K562 (cell line): ENCODE results near the gene NME7. TPM values are rescaled to one million over a fixed set of nuclear protein-coding genes. Genes with fewer than 3 reads are reported as not detected.

Experiments
- ARID1B ChIP-seq: fragments of 450-650 bp; IDR thresholded peaks from 2 replicates; pipeline ENCODE4 v1.6.1; 2016; ENCODE audit warnings: antibody characterized with exemption, mild to moderate bottlenecking, inconsistent platforms
- CUX1 ChIP-seq: fragments of 200-800 bp; sonication (Bioruptor generic); IDR thresholded peaks from 2 replicates; pipeline ENCODE4 v1.6.1; 2016; ENCODE audit warnings: missing genetic modification characterization, missing compliant biosample characterization
- CXXC5 ChIP-seq: fragments of 250-450 bp; sonication (Bioruptor Pico); IDR thresholded peaks from 2 replicates; pipeline ENCODE4 v1.8.0; 2022; ENCODE audit warnings: inconsistent platforms, mild to moderate bottlenecking, moderate library complexity
- ETV1 ChIP-seq: fragments of 450-650 bp; conservative IDR thresholded peaks from 2 replicates; pipeline ENCODE4 v1.6.1; 2016; ENCODE audit warnings: missing genetic modification characterization, control low read depth, low read depth, missing compliant biosample characterization
- HDAC3 ChIP-seq: fragments of 450-650 bp; IDR thresholded peaks from 2 replicates; pipeline ENCODE4 v1.6.1; 2018; ENCODE audit warnings: borderline replicate concordance, mild to moderate bottlenecking, moderate library complexity; ENCODE audit not compliant: partially characterized antibody
- MAX ChIP-seq: sonication (generic); formaldehyde crosslinking; IDR thresholded peaks from 2 replicates; pipeline ENCODE4 v1.9.0; 2022; ENCODE audit warnings: mild to moderate bottlenecking, missing genetic modification reagents
- NR2C1 ChIP-seq, 2 experiments: fragments of 450-650 bp; IDR thresholded peaks; 2 replicates each; pipeline ENCODE4 v1.6.1; 2017; ENCODE audit warnings: mild to moderate bottlenecking in 2 of 2, antibody characterized with exemption in 1 of 2, inconsistent platforms in 1 of 2, missing compliant biosample characterization in 1 of 2, missing genetic modification characterization in 1 of 2
- PREB ChIP-seq: sonication (generic); formaldehyde crosslinking; IDR thresholded peaks from 2 replicates; pipeline ENCODE4 v1.8.1; 2023; ENCODE audit warnings: mild to moderate bottlenecking, missing genetic modification reagents
- PTRF ChIP-seq: fragments of 450-650 bp; IDR thresholded peaks from 2 replicates; pipeline ENCODE4 v1.6.1; 2016; ENCODE audit warnings: mild to moderate bottlenecking, missing genetic modification characterization, missing compliant biosample characterization
- SAP30 ChIP-seq: fragments of 200-600 bp; sonication (generic); IDR thresholded peaks from 2 replicates; pipeline ENCODE4 v1.6.1; 2012; ENCODE audit warnings: borderline replicate concordance, low read depth, mild to moderate bottlenecking, moderate library complexity, low read length, control low read depth, inconsistent platforms; ENCODE audit not compliant: insufficient read depth, poor library complexity, severe bottlenecking
- SFPQ ChIP-seq: fragments of 200-400 bp; formaldehyde crosslinking; IDR thresholded peaks from 2 replicates; pipeline ENCODE4 v1.6.1; 2017; ENCODE audit warnings: mild to moderate bottlenecking, low read depth, low read length, moderate library complexity
- SMAD2 ChIP-seq: fragments of 150-350 bp; IDR thresholded peaks from 2 replicates; pipeline ENCODE4 v1.6.1; 2014; ENCODE audit warnings: low read depth, mild to moderate bottlenecking, low read length
- SOX6 ChIP-seq: fragments of 450-650 bp; IDR thresholded peaks from 2 replicates; pipeline ENCODE4 v1.6.1; 2014; ENCODE audit warnings: mild to moderate bottlenecking
- SP2 ChIP-seq: IDR thresholded peaks from 2 replicates; pipeline ENCODE4 v1.6.1; 2011; ENCODE audit warnings: mild to moderate bottlenecking, low read depth, low read length, moderate library complexity; ENCODE audit not compliant: poor library complexity, severe bottlenecking; ENCODE audit errors: extremely low read depth
- VEZF1 ChIP-seq: fragments of 200-800 bp; sonication (Bioruptor generic); IDR thresholded peaks from 2 replicates; pipeline ENCODE4 v1.6.1; 2017; ENCODE audit warnings: missing genetic modification characterization, missing compliant biosample characterization
- ZNF785 ChIP-seq: fragments of 250-450 bp; sonication (Bioruptor Pico); IDR thresholded peaks from 2 replicates; pipeline ENCODE4 v1.4.0; 2020; ENCODE audit warnings: mild to moderate bottlenecking
- polyA plus RNA-seq, 8 experiments: library from polyadenylated mRNA; depleted of rRNA in 4 of 8; stranded (reverse) in 5 of 8; unstranded in 3 of 8; fragments of >200 nt; fragmentation: Nextera tagmentation in 2 of 8; fragmentation: Illumina TruSeq in 1 of 8; extraction: Ambion mirVana in 2 of 8; extraction: Trizol in 1 of 8; gene quantifications; 2 replicates each; pipeline versions ENCODE4 v1.2.1 to v1.2.3, GENCODE V29; 2011 to 2014; ENCODE audit warnings: inconsistent platforms in 1 of 8, missing spikeins in 1 of 8
- total RNA-seq, 7 experiments: library from RNA; depleted of rRNA in 6 of 7; stranded (reverse); fragments of >200 nt in 6 of 7; fragmentation: Illumina TruSeq in 2 of 7; extraction: Trizol in 2 of 7; gene quantifications; 2 replicates each; pipeline versions ENCODE4 v1.2.1 to v1.2.3, GENCODE V29; 2011 to 2021; ENCODE audit warnings: low replicate concordance in 1 of 7

Gene NME7
- total and polyA plus RNA-seq, 9 of the 15 experiments (the other 6 are each of a cell fraction or from before 2014, with no cell fraction given) = 7.9 to 43.2 (median 23.9) TPM

GRCh38 chr1:169193191-169193850 is 174.3 kb downstream of the NME7 start (continued):
- no peak for TF ChIP-seq SP2
- no peak for TF ChIP-seq SMAD2
- no peak for TF ChIP-seq SAP30
- no peak for TF ChIP-seq HDAC3
- peak; percentile 70 for TF ChIP-seq SOX6
- TF ChIP-seq PTRF (tag) = no peak
- 0 out of 2 replicates have a peak, but pooled peaks have one; percentile 55 for TF ChIP-seq CXXC5
- peak; percentile 91 for TF ChIP-seq ARID1B
- no peak for TF ChIP-seq PREB (CRISPR knock-in tag)
- 0 out of 2 replicates have a peak, but pooled peaks have one; percentile 20 for TF ChIP-seq ETV1 (tag)
- TF ChIP-seq CUX1 (CRISPR knock-in tag) = no peak
- TF ChIP-seq SFPQ = no peak
- no peak for TF ChIP-seq MAX (CRISPR knock-in tag)
- no peak for TF ChIP-seq NR2C1 (IDR thresholded peaks at IDR 0.05)
- peak; percentile 24; the same call in 1 of the 2 replicates for TF ChIP-seq NR2C1 (tag; IDR thresholded peaks at IDR 0.05)
- peak; percentile 51; the same call in 1 of the 2 replicates for TF ChIP-seq VEZF1 (CRISPR knock-in tag)
- TF ChIP-seq ZNF785 (CRISPR knock-in tag) = no peak
